DMS 273 treated with DMSO at 0.1 percent for 48 hours (cell line): ENCODE measurements around the gene GRIK1.

Experiments used
- DNase-seq: peaks from one replicate; lab custom pipeline; 2025; lab: John Stamatoyannopoulos, UW

GRIK1 gene

GRCh38 chr21:29534448-29534847 is 405.3 kb downstream of the GRIK1 start:
- DNase-seq, result no peak

- no peak for DNase-seq
Measured at GRCh38 chr21:29529139-29529538, 410.7 kb downstream of the GRIK1 start.

GRCh38 chr21:29526545-29526944 is 413.3 kb downstream of the GRIK1 start:
- no peak for DNase-seq

- no peak for DNase-seq
Measured at GRCh38 chr21:29524055-29524454, 415.7 kb downstream of the GRIK1 start.

GRCh38 chr21:29523646-29524045 is 416.1 kb downstream of the GRIK1 start:
- no peak for DNase-seq

- no peak for DNase-seq
Measured at GRCh38 chr21:29521872-29522271, 417.9 kb downstream of the GRIK1 start.

GRCh38 chr21:29520171-29520570 is 419.6 kb downstream of the GRIK1 start:
- DNase-seq, result no peak

- no peak for DNase-seq
Measured at GRCh38 chr21:29514652-29515247, 425.0 kb downstream of the GRIK1 start.

- DNase-seq, result no peak
Measured at GRCh38 chr21:29513535-29513934, 426.3 kb downstream of the GRIK1 start.

- no peak for DNase-seq
Measured at GRCh38 chr21:29511096-29511495, 428.7 kb downstream of the GRIK1 start.

GRCh38 chr21:29509121-29509520 is 430.7 kb downstream of the GRIK1 start:
- no peak for DNase-seq

- DNase-seq, result no peak
Measured at GRCh38 chr21:29508301-29508700, 431.5 kb downstream of the GRIK1 start.

- no peak for DNase-seq
Measured at GRCh38 chr21:29506947-29507346, 432.8 kb downstream of the GRIK1 start.

- DNase-seq, result no peak
Measured at GRCh38 chr21:29506214-29506613, 433.6 kb downstream of the GRIK1 start.

- no peak for DNase-seq
Measured at GRCh38 chr21:29504751-29505321, 435.0 kb downstream of the GRIK1 start.

- no peak for DNase-seq
Measured at GRCh38 chr21:29501451-29501850, 438.3 kb downstream of the GRIK1 start.

GRCh38 chr21:29499734-29500343 is 440.0 kb downstream of the GRIK1 start:
- peak; percentile 27 for DNase-seq

- DNase-seq, result no peak
Measured at GRCh38 chr21:29499229-29499628, 440.6 kb downstream of the GRIK1 start.

GRCh38 chr21:29496337-29496736 is 443.5 kb downstream of the GRIK1 start:
- DNase-seq, result no peak

GRCh38 chr21:29490016-29490415 is 449.8 kb downstream of the GRIK1 start:
- DNase-seq, result no peak

GRCh38 chr21:29487154-29487553 is 452.6 kb downstream of the GRIK1 start:
- no peak for DNase-seq
